Endodermal cell (in vitro differentiated cells): ENCODE measurements around the gene GPC6. TPM values are rescaled to one million over a fixed set of nuclear protein-coding genes. Genes with fewer than 3 reads are reported as not detected.

Source experiments
- DNase-seq: peaks from one replicate; pipeline ENCODE4 v3.0.0-alpha.2; 2017
- H3K27ac ChIP-seq: 2 replicates; pipeline ENCODE4 v1.5.1; 2013; ENCODE audit warnings: mild to moderate bottlenecking, low read depth, low read length, moderate library complexity
- H3K27me3 ChIP-seq: 2 replicates; pipeline ENCODE4 v1.6.1; 2013; ENCODE audit warnings: mild to moderate bottlenecking, low read length, moderate library complexity; ENCODE audit not compliant: insufficient read depth, control insufficient read depth, poor library complexity, severe bottlenecking
- H3K36me3 ChIP-seq: 2 replicates; pipeline ENCODE4 v1.7.0; 2013; ENCODE audit warnings: mild to moderate bottlenecking, low read length, moderate library complexity; ENCODE audit not compliant: control insufficient read depth, insufficient read depth
- H3K4me1 ChIP-seq: one replicate; pipeline ENCODE4 v1.7.0; 2013; ENCODE audit warnings: low read length; ENCODE audit not compliant: control insufficient read depth, insufficient read depth
- H3K4me3 ChIP-seq: 2 replicates; pipeline ENCODE4 v1.5.1; 2013; ENCODE audit warnings: mild to moderate bottlenecking, low read length, moderate library complexity
- H3K9ac ChIP-seq: 2 replicates; pipeline ENCODE4 v1.6.1; 2013; ENCODE audit warnings: mild to moderate bottlenecking, low read length, moderate library complexity; ENCODE audit not compliant: poor library complexity, severe bottlenecking; ENCODE audit errors: extremely low read depth
- H3K9me3 ChIP-seq: 2 replicates; pipeline ENCODE4 v1.6.1; 2013; ENCODE audit warnings: mild to moderate bottlenecking, low read length, moderate library complexity; ENCODE audit not compliant: control insufficient read depth
- H3K27ac Mint-ChIP-seq: 2 replicates; pipeline ENCODE4 v1.8.0; 2020; ENCODE audit warnings: mixed read lengths
- H3K27me3 Mint-ChIP-seq: 2 replicates; pipeline ENCODE4 v1.8.0; 2021; ENCODE audit warnings: mild to moderate bottlenecking, mixed read lengths; ENCODE audit not compliant: insufficient read depth
- H3K36me3 Mint-ChIP-seq: 2 replicates; pipeline ENCODE4 v1.8.0; 2020; ENCODE audit warnings: low read depth, mixed read lengths
- H3K4me1 Mint-ChIP-seq: 2 replicates; pipeline ENCODE4 v1.8.0; 2020; ENCODE audit warnings: mixed read lengths
- H3K4me3 Mint-ChIP-seq: 2 replicates; pipeline ENCODE4 v1.8.0; 2020; ENCODE audit warnings: mild to moderate bottlenecking, moderate library complexity, mixed read lengths
- H3K9me3 Mint-ChIP-seq: 2 replicates; pipeline ENCODE4 v1.8.0; 2020; ENCODE audit warnings: mild to moderate bottlenecking, mixed read lengths
- WGBS, 2 experiments: methylation state at CpG; one replicate each; pipeline versions ENCODE4 v1.1.5 to v1.1.7; 2013; ENCODE audit warnings: missing lambda C conversion rate in 2 of 2, mixed read lengths in 1 of 2; ENCODE audit not compliant: insufficient coverage in 1 of 2, insufficient read length in 1 of 2; 5-methylcytosine and 5-hydroxymethylcytosine counted together
- total RNA-seq, 2 donors: library from RNA; stranded (reverse); fragmentation: NEBNext Ultra II Directional in 1 of 2; extraction: Animal tissue kit (Norgen Biotek cat#: 25700) in 1 of 2; gene quantifications; 2 replicates in 1 of 2; 3 replicates in 1 of 2; pipeline ENCODE4 v1.2.1, GENCODE V29; 2021
- TF ChIP-seq, protein P1 (sequence below): fragments of 200-600 bp; sonication (generic); conservative IDR thresholded peaks from 2 replicates; pipeline ENCODE4 v1.5.0; 2021; ENCODE audit warnings: antibody characterized with exemption, mild to moderate bottlenecking

The GPC6 gene
- total RNA-seq, 2 donors from 2014 or later = 69.6 to 80.4 TPM

DNA sequence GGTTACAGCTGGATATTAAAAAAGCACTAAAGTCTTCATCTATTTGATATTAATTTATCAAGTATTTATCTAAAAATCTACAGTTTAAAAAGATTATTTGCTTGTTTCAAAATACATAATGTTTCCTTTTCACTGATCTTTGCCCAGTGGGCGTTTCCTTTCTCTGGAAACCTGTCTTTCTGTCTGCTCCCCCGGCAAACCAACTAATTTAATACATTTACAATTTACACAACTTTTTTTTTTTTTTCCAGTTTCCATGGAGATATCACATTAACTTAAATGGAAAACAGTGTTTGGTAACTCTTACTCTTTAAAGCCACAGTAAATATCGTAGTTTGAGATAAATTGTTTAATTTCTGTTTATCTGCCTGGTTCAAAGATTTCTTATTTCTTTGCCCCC, 5.3 kb downstream of the GPC6 start:
- peaks cover 49% of the 10 kb centered on the region for H3K4me1 Mint-ChIP-seq

GRCh38 chr13:93233997-93234416, 7.4 kb downstream of the GPC6 start:
- no peak overlapping the region for H3K27ac Mint-ChIP-seq
- TF ChIP-seq, protein P1, sequence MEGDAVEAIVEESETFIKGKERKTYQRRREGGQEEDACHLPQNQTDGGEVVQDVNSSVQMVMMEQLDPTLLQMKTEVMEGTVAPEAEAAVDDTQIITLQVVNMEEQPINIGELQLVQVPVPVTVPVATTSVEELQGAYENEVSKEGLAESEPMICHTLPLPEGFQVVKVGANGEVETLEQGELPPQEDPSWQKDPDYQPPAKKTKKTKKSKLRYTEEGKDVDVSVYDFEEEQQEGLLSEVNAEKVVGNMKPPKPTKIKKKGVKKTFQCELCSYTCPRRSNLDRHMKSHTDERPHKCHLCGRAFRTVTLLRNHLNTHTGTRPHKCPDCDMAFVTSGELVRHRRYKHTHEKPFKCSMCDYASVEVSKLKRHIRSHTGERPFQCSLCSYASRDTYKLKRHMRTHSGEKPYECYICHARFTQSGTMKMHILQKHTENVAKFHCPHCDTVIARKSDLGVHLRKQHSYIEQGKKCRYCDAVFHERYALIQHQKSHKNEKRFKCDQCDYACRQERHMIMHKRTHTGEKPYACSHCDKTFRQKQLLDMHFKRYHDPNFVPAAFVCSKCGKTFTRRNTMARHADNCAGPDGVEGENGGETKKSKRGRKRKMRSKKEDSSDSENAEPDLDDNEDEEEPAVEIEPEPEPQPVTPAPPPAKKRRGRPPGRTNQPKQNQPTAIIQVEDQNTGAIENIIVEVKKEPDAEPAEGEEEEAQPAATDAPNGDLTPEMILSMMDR = peak; percentile 78
- WGBS, 2 experiments = 30 to 35% methylated on average over 1 to 3 of the region's 3 CpGs
- Histone ChIP-seq H3K4me3 (no peak overlapping the region), H3K27ac (no peak overlapping the region), H3K9ac (no peak overlapping the region), H3K36me3 (peaks cover 75% of the 10 kb centered on the region), H3K9me3 (peaks cover 42% of the 10 kb centered on the region), H3K4me1 (peaks cover 13% of the 10 kb centered on the region), H3K27me3 (no peaks in the 10 kb centered on the region)
- no peaks in the 10 kb centered on the region for H3K27me3 Mint-ChIP-seq
- peak; percentile 81 for DNase-seq
- peaks cover 49% of the 10 kb centered on the region for H3K4me1 Mint-ChIP-seq
- peaks cover 24% of the 10 kb centered on the region for H3K9me3 Mint-ChIP-seq
- H3K4me3 Mint-ChIP-seq = no peak overlapping the region
- peaks cover 41% of the 10 kb centered on the region for H3K36me3 Mint-ChIP-seq

More for the DNA sequence above, 5.3 kb downstream of the GPC6 start:
- Histone ChIP-seq H3K4me1 (peaks cover 13% of the 10 kb centered on the region), H3K27me3 (no peaks in the 10 kb centered on the region), H3K9me3 (peaks cover 20% of the 10 kb centered on the region), H3K36me3 (peaks cover 56% of the 10 kb centered on the region), H3K9ac (no peak overlapping the region), H3K27ac (no peak overlapping the region), H3K4me3 (peak overlapping the region; percentile 59)
- no peak for DNase-seq
- H3K9me3 Mint-ChIP-seq = peaks cover 3% of the 10 kb centered on the region
- H3K36me3 Mint-ChIP-seq = peaks cover 21% of the 10 kb centered on the region
- peak overlapping the region; percentile 27 for H3K4me3 Mint-ChIP-seq
- TF ChIP-seq, protein P1 = no peak
- H3K27ac Mint-ChIP-seq = peak overlapping the region; percentile 13
- H3K27me3 Mint-ChIP-seq = no peaks in the 10 kb centered on the region
- 80% methylated on average over 3 of the region's 3 CpGs; no CpG with 5 or more reads in 1 of the 2 experiments for WGBS, 2 experiments

- H3K4me3 ChIP-seq = no peak overlapping the region
- Mint-ChIP-seq H3K27ac (no peak overlapping the region), H3K4me3 (no peak overlapping the region), H3K36me3 (peaks cover 45% of the 10 kb centered on the region), H3K9me3 (peaks cover 28% of the 10 kb centered on the region), H3K27me3 (no peaks in the 10 kb centered on the region), H3K4me1 (peaks cover 46% of the 10 kb centered on the region)
- no peak overlapping the region for H3K9ac ChIP-seq
- DNase-seq = no peak
- H3K9me3 ChIP-seq = peaks cover 46% of the 10 kb centered on the region
- H3K27ac ChIP-seq = no peak overlapping the region
- TF ChIP-seq, protein P1 = no peak
- H3K27me3 ChIP-seq = no peaks in the 10 kb centered on the region
- H3K36me3 ChIP-seq = peaks cover 80% of the 10 kb centered on the region
- H3K4me1 ChIP-seq = peaks cover 13% of the 10 kb centered on the region
These were observed 7.9 kb downstream of the GPC6 start for GRCh38 chr13:93234459-93234858.
